PC-9 (cell line): Measurements from ENCODE around the gene FBXL17. TPM values are rescaled to one million over a fixed set of nuclear protein-coding genes. Genes with fewer than 3 reads are reported as not detected.

Source experiments
- BruUV-seq: library from RNA; stranded (reverse); fragments of 400-500 nt; replicated peaks from 2 replicates; lab custom pipeline; 2021; lab: Mats Ljungman, UMichigan
- CTCF ChIA-PET: fragments of 300-600 bp; sonication (Branson Sonifier 250); formaldehyde crosslinking; loops from one replicate; lab custom pipeline; 2022; ENCODE audit warnings: antibody characterized with exemption; lab: Charles Lee
- POLR2A ChIA-PET: fragments of 300-600 bp; sonication (Branson Sonifier 250); formaldehyde crosslinking; loops from one replicate; lab custom pipeline; 2022; ENCODE audit warnings: antibody characterized with exemption; ENCODE audit not compliant: unreplicated experiment; lab: Charles Lee
- DNase-seq, 2 experiments: peaks; one replicate each; pipeline versions ENCODE4 v3.0.0 to v3.0.0-alpha.2; 2015 to 2022; ENCODE audit warnings: mixed read lengths in 1 of 2
- H2AFZ ChIP-seq: fragments of 200-600 bp; sonication (generic); 2 replicates; pipeline ENCODE4 v1.8.1; 2017; ENCODE audit warnings: antibody characterized with exemption
- H3F3A ChIP-seq: fragments of 200-600 bp; sonication (generic); 2 replicates; pipeline ENCODE4 v1.8.1; 2017; ENCODE audit warnings: antibody characterized with exemption, mild to moderate bottlenecking, low read depth; ENCODE audit not compliant: insufficient read depth
- H3K27ac ChIP-seq: fragments of 200-600 bp; sonication (generic); 2 replicates; pipeline ENCODE4 v1.6.1; 2016; ENCODE audit warnings: mixed run types
- H3K27me3 ChIP-seq: fragments of 200-600 bp; sonication (generic); 2 replicates; pipeline ENCODE4 v1.6.1; 2016; ENCODE audit warnings: low read depth, mixed run types; ENCODE audit not compliant: insufficient read depth
- H3K36me3 ChIP-seq: fragments of 200-600 bp; sonication (generic); 2 replicates; pipeline ENCODE4 v1.6.1; 2016; ENCODE audit warnings: low read depth, mixed run types
- H3K4me1 ChIP-seq: fragments of 200-600 bp; sonication (generic); replicated peaks from 2 replicates; pipeline ENCODE4 v1.6.1; 2016; ENCODE audit warnings: mixed run types; ENCODE audit not compliant: insufficient read depth
- H3K4me2 ChIP-seq: fragments of 200-600 bp; sonication (generic); 2 replicates; pipeline ENCODE4 v1.6.1; 2017; ENCODE audit warnings: mixed run types
- H3K4me3 ChIP-seq: fragments of 200-600 bp; sonication (generic); 2 replicates; pipeline ENCODE4 v1.6.1; 2016; ENCODE audit warnings: mixed run types
- H3K79me2 ChIP-seq: fragments of 200-600 bp; sonication (generic); 2 replicates; pipeline ENCODE4 v1.6.1; 2017; ENCODE audit warnings: low read depth, mixed run types
- H3K9me2 ChIP-seq: fragments of 200-600 bp; sonication (generic); 2 replicates; pipeline ENCODE4 v1.8.1; 2017; ENCODE audit warnings: mild to moderate bottlenecking; ENCODE audit not compliant: insufficient read depth
- H3K9me3 ChIP-seq: fragments of 200-600 bp; sonication (generic); 2 replicates; pipeline ENCODE4 v1.8.1; 2016; ENCODE audit warnings: low read depth; ENCODE audit not compliant: insufficient read depth
- H4K20me1 ChIP-seq: fragments of 200-600 bp; sonication (generic); 2 replicates; pipeline ENCODE4 v1.8.1; 2017; ENCODE audit not compliant: insufficient read depth
- CTCF ChIP-seq: fragments of 200-600 bp; sonication (generic); conservative IDR thresholded peaks from 2 replicates; pipeline ENCODE4 v1.6.1; 2017; ENCODE audit warnings: mixed run types, antibody characterized with exemption, mild to moderate bottlenecking, moderate library complexity
- EZH2 ChIP-seq: fragments of 200-600 bp; sonication (generic); IDR thresholded peaks from 2 replicates; pipeline ENCODE4 v1.8.0; 2017; ENCODE audit warnings: antibody characterized with exemption, low read depth
- intact Hi-C: fragments of 100-400 bp; cut with micrococcal nuclease; formaldehyde crosslinking; loops from one replicate; pipeline ENCODE4 v1.10.0; 2022; ENCODE audit not compliant: unreplicated experiment
- total RNA-seq: library from RNA; stranded (reverse); gene quantifications from 2 replicates; pipeline ENCODE4 v1.2.3, GENCODE V29; 2021

FBXL17 gene
- total RNA-seq, 1 experiment from 2014 or later = 19.5 TPM

GRCh38 chr5:107817436-107817835 lies 564.5 kb downstream of the FBXL17 start:
- H3K9me2 ChIP-seq = no peaks in the 10 kb centered on the region
- H3K9me3 ChIP-seq = no peaks in the 10 kb centered on the region
- no peak for TF ChIP-seq EZH2
- no peak for TF ChIP-seq CTCF
- intact Hi-C loops = no loop called here
- H3F3A ChIP-seq = no peaks in the 10 kb centered on the region
- no peaks in the 10 kb centered on the region for H4K20me1 ChIP-seq
- CTCF ChIA-PET = no interaction called here
- POLR2A ChIA-PET = no interaction called here
- H3K4me1 ChIP-seq = no peaks in the 10 kb centered on the region
- H3K27ac ChIP-seq = no peak overlapping the region
- no peaks in the 10 kb centered on the region for H3K36me3 ChIP-seq
- no peak overlapping the region for H3K4me2 ChIP-seq
- DNase-seq = no peak
- no peaks in the 10 kb centered on the region for H3K79me2 ChIP-seq
- no TSS peak for BruUV-seq
- no peaks in the 10 kb centered on the region for H3K27me3 ChIP-seq
- H2AFZ ChIP-seq = no peak overlapping the region
- H3K4me3 ChIP-seq = no peak overlapping the region

- no peaks in the 10 kb centered on the region for H3K4me1 ChIP-seq
- intact Hi-C loops = no loop called here
- no peak overlapping the region for H3K27ac ChIP-seq
- H3K9me2 ChIP-seq = no peaks in the 10 kb centered on the region
- H3K9me3 ChIP-seq = no peaks in the 10 kb centered on the region
- no peaks in the 10 kb centered on the region for H3K27me3 ChIP-seq
- no peaks in the 10 kb centered on the region for H3F3A ChIP-seq
- DNase-seq = no peak
- TF ChIP-seq CTCF (no peak), EZH2 (no peak)
- H4K20me1 ChIP-seq = no peaks in the 10 kb centered on the region
- CTCF ChIA-PET = no interaction called here
- H3K4me3 ChIP-seq = no peak overlapping the region
- no peaks in the 10 kb centered on the region for H3K79me2 ChIP-seq
- no TSS peak for BruUV-seq
- H2AFZ ChIP-seq = no peak overlapping the region
- no peaks in the 10 kb centered on the region for H3K36me3 ChIP-seq
- no peak overlapping the region for H3K4me2 ChIP-seq
- POLR2A ChIA-PET = no interaction called here
These were observed 566.8 kb downstream of the FBXL17 start for GRCh38 chr5:107815109-107815508.

GRCh38 chr5:107814183-107814827 lies 567.6 kb downstream of the FBXL17 start:
- H3K79me2 ChIP-seq = no peaks in the 10 kb centered on the region
- H3K27me3 ChIP-seq = no peaks in the 10 kb centered on the region
- no peaks in the 10 kb centered on the region for H3F3A ChIP-seq
- TF ChIP-seq CTCF (no peak), EZH2 (no peak)
- H3K9me2 ChIP-seq = no peaks in the 10 kb centered on the region
- ChIA-PET POLR2A (no interaction called here), CTCF (no interaction called here)
- H3K36me3 ChIP-seq = no peaks in the 10 kb centered on the region
- BruUV-seq = no TSS peak
- H3K4me1 ChIP-seq = no peaks in the 10 kb centered on the region
- H4K20me1 ChIP-seq = no peaks in the 10 kb centered on the region
- no peaks in the 10 kb centered on the region for H3K9me3 ChIP-seq
- intact Hi-C loops = no loop called here
- H3K4me2 ChIP-seq = no peak overlapping the region
- DNase-seq = no peak
- no peak overlapping the region for H3K4me3 ChIP-seq
- no peak overlapping the region for H2AFZ ChIP-seq
- no peak overlapping the region for H3K27ac ChIP-seq
